HL-60 (cell line): ENCODE measurements around the gene MPST.

Experiments
- CTCF ChIP-seq: IDR thresholded peaks from one replicate; pipeline ENCODE4 v1.5.1; 2011; ENCODE audit warnings: low read length, control low read depth, inconsistent platforms; ENCODE audit not compliant: insufficient read depth
- POLR2AphosphoS5 ChIP-seq: IDR thresholded peaks from 2 replicates; pipeline ENCODE4 v1.6.1; 2012; ENCODE audit warnings: low read depth
- REST ChIP-seq: IDR thresholded peaks from 2 replicates; pipeline ENCODE4 v1.6.1; 2012; ENCODE audit warnings: low read depth; ENCODE audit not compliant: insufficient replicate concordance

- TF ChIP-seq CTCF (no peak), POLR2AphosphoS5 (no peak), REST (no peak)
Measured at GRCh38 chr22:37020192-37020479, 594 bp downstream of the MPST start.
